GM13976 (cell line): Measurements from ENCODE around the gene PRIM1.
"Not testable (repeated sequence)": the region's sequence is repeated elsewhere in the genome, so short reads cannot be mapped to it uniquely, and the experiment has no call there.

Source experiments
- DNase-seq: peaks from one replicate; pipeline ENCODE4 v3.0.0; 2012; ENCODE audit warnings: low spot score
- CTCF ChIP-seq: IDR thresholded peaks from 2 replicates; pipeline ENCODE4 v1.5.1; 2012; ENCODE audit warnings: borderline replicate concordance, mild to moderate bottlenecking; ENCODE audit not compliant: insufficient read depth; ENCODE audit errors: extremely low read depth, missing control alignments, control extremely low read depth
- in situ Hi-C: fragments of 300-500 bp; cut with MboI; formaldehyde crosslinking; loops from one replicate; pipeline ENCODE4 v1.12.0; 2022; ENCODE audit warnings: low sequenced_read_pairs, mixed read lengths, inconsistent platforms; ENCODE audit not compliant: unreplicated experiment

PRIM1 gene

GRCh38 chr12:56751712-56752598 lies at the start of gene PRIM1:
Gene PRIM1 (minus strand): TSS chr12:56752323. CDS start chr12:56752298, 25 bp downstream.
- peak; percentile 95 for DNase-seq
- no peak for TF ChIP-seq CTCF
- in situ Hi-C loops, result loop anchor here (10.0 kb wide), 1 partner anchor 363 kb away; the partner anchor contains the start of gene STAT6

- DNase-seq, result no peak
- no peak for TF ChIP-seq CTCF
- in situ Hi-C loops, result no loop called here
These were observed 48.1 kb upstream of the PRIM1 start for GRCh38 chr12:56800221-56800620.

DNA sequence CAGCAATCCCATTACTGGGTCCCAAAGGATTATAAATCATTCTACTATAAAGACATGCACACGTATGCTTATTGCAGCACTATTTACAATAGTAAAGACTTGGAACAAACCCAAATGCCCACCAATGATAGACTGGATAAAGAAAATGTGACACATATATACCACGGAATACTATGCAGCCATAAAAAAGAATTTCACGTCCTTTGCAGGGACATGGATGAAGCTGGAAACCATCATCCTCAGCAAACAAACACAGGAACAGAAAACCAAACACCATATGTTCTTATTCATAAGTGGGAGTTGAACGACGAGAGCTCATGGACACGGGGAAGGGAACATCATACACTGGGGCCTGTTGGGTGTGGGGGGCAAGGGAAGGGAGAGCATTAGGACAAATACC lies 47.2 kb upstream of the PRIM1 start:
- DNase-seq, in situ Hi-C loops: not testable (repeated sequence)

GRCh38 chr12:56795791-56796190 lies 43.7 kb upstream of the PRIM1 start:
- in situ Hi-C loops, DNase-seq: not testable (repeated sequence)

GRCh38 chr12:56795046-56795562 lies 43.0 kb upstream of the PRIM1 start:
- DNase-seq, in situ Hi-C loops: not testable (repeated sequence)

DNA sequence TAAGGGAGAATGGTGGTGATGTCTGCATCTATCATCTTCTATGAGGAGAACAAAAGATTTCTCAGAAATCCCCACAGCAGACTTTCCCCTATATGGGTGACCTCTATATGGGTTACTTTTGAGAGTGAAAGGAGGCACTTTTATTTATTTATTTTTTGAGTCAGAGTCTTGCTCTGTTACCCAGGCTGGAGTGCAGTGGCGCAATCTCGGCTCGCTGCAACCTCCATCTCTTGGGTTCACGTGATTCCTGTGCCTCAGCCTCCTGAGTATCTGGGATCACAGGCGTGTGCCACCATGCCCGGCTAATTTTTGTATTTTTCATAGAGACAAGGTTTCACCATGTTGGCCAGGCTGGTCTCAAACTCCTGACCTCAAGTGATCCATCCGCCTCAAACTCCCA lies 41.0 kb upstream of the PRIM1 start:
- in situ Hi-C loops, DNase-seq: not testable (repeated sequence)

- in situ Hi-C loops, result no loop called here
- TF ChIP-seq CTCF, result no peak
- DNase-seq, result no peak
These were observed 40.6 kb upstream of the PRIM1 start for GRCh38 chr12:56792678-56793077.

DNA sequence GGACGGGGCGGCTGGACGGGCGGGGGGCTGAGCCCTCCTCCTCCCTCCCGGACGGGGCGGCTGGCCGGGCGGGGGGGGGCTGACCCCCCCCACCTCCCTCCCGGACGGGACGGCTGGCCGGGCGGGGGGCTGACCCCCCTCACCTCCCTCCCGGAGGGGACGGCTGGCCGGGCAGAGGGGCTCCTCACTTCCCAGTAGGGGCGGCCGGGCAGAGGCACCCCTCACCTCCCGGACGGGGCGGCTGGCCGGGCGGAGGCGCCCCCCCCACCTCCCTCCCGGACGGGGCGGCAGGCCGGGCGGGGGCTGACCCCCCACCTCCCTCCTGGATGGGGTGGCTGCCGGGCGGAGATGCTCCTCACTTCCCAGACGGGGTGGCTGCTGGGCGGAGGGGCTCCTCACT lies 37.3 kb upstream of the PRIM1 start:
- in situ Hi-C loops, DNase-seq: not testable (repeated sequence)

GRCh38 chr12:56787498-56787897 lies 35.4 kb upstream of the PRIM1 start:
- in situ Hi-C loops, result no loop called here
- TF ChIP-seq CTCF, result no peak
- DNase-seq, result no peak
